Measurements from ENCODE around the gene NPR2.

DNA sequence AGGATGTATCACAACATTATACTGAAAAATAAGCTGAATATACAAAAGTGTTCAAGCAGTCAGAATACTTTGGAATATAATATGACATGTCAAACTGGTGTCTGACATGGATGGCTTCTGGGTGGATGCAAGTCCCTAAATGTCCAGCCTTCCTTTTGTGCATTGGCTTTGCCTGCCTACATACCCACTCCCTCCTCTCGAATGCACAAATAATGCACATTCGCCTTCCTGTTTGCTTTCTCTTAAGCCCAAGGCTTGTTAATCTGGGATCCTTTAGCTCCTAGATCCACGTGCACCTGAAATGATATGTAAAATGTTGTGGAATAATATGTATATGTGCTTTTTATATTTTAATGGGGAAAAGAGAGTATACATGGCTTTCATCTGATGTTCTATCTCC, 12.9 kb upstream of the NPR2 start:
- no peak for TF ChIP-seq CTCF (optimal IDR thresholded peaks at IDR 0.05 in 1 of 3, IDR thresholded peaks at IDR 0.05 in 1 of 3, conservative IDR thresholded peaks at IDR 0.05 in 1 of 3; ENCODE audit: extremely low read depth in 1 of 3, insufficient read depth in 2 of 3, low read length in 3 of 3)
- no peak for TF ChIP-seq EZH2 (IDR thresholded peaks at IDR 0.05; ENCODE audit: low read length)

All from keratinocyte (primary cell).